DMS114 treated with DMSO at 0.1 percent for 48 hours (cell line): Measurements from ENCODE around the gene CHST7.

Experiments used
- DNase-seq: peaks from one replicate; lab custom pipeline; 2025; ENCODE audit not compliant: unreplicated experiment; lab: John Stamatoyannopoulos, UW

CHST7 gene

DNA sequence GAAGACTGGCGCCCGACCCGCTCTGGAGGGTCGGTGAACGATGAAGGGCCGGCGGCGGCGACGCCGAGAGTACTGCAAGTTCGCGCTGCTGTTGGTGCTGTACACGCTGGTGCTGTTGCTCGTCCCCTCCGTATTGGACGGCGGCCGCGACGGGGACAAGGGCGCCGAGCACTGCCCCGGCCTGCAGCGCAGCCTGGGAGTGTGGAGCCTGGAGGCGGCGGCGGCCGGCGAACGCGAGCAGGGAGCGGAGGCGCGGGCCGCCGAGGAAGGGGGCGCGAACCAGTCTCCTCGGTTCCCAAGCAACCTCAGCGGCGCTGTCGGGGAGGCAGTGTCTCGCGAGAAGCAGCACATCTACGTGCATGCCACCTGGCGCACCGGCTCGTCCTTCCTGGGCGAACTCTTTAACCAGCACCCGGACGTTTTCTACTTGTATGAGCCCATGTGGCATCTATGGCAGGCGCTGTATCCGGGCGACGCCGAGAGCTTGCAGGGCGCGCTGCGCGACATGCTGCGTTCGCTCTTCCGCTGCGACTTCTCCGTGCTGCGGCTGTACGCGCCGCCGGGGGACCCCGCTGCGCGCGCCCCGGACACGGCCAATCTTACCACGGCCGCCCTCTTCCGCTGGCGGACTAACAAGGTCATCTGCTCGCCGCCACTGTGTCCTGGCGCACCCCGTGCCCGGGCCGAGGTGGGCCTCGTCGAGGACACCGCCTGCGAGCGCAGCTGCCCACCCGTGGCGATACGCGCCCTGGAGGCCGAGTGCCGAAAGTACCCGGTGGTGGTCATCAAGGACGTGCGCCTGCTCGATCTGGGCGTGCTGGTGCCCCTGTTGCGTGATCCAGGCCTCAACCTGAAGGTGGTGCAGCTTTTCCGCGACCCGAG is 568 bp downstream of the CHST7 start:
- DNase-seq = no peak

DNA sequence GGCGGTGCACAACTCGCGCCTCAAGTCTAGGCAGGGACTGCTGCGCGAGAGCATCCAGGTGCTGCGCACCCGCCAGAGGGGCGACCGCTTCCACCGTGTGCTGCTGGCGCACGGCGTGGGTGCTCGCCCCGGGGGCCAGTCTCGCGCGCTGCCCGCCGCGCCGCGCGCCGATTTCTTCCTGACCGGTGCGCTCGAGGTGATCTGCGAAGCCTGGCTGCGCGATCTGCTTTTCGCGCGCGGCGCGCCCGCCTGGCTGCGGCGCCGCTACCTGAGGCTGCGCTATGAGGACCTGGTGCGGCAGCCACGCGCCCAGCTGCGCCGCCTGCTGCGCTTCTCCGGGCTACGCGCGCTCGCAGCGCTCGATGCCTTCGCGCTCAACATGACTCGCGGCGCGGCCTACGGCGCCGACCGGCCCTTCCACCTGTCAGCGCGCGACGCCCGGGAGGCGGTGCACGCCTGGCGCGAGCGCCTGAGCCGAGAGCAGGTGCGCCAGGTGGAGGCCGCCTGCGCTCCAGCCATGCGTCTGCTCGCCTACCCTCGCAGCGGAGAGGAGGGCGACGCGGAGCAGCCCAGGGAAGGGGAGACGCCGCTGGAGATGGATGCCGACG is 1.3 kb downstream of the CHST7 start:
- no peak for DNase-seq

DNA sequence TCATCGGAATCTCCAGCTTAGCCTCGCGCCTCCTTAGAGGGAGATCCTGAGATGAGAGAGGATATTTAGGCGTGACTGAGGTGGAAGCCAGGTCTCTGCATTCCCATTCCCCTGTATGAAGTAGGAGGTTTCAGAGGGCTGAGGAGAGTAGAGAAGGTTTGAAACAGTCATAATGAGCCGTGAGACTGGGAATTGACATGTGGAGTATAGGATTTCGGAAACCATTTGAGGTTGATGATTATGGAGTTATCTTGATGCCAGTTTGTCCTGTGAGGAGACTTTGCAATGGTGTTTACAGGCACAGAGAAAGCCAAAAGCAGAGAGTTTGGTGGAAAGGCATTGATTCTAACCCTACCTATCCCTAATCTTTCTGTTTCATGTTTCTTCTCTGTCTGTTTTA is 2.0 kb downstream of the CHST7 start:
- DNase-seq = no peak

DNA sequence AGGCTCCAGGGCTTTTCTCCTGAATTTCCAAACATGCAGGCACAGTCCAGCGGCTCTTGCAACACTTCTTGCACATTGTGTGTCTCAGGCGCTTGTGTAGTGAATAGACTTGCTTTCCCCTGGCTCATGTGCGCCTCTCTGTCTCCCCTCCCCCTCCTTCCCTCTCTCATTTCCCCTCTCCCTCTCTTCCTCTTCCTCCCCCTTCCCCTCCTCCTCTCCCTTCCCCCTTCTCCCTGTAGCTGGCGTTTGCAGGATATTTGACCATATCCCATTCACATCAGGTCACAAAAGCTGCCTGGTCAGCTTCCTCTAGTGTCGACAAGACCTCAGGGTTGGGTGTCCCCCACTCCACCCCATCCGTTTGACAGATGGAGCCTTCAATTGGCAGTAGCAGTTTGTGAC is 2.4 kb downstream of the CHST7 start:
- DNase-seq = no peak

DNA sequence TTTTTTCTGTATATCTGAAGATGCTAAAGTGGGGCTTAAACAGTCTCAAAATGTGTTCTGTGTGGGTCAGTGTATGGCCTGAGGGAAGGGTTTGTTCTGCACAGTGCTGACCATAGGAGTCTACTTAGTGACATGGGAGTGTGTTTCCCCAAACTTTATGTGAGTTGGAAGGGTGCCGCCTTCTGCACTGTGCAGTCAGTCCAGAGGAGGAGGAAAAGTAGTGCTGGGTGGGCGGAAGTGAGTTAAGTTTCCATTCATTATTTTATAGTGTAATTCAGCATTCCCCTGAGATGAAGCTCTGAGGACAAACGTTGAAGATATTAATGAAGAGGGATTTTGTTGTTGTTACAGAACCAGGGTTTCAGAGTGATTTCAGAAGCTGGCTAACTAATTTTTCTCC is 2.9 kb downstream of the CHST7 start:
- no peak for DNase-seq

DNA sequence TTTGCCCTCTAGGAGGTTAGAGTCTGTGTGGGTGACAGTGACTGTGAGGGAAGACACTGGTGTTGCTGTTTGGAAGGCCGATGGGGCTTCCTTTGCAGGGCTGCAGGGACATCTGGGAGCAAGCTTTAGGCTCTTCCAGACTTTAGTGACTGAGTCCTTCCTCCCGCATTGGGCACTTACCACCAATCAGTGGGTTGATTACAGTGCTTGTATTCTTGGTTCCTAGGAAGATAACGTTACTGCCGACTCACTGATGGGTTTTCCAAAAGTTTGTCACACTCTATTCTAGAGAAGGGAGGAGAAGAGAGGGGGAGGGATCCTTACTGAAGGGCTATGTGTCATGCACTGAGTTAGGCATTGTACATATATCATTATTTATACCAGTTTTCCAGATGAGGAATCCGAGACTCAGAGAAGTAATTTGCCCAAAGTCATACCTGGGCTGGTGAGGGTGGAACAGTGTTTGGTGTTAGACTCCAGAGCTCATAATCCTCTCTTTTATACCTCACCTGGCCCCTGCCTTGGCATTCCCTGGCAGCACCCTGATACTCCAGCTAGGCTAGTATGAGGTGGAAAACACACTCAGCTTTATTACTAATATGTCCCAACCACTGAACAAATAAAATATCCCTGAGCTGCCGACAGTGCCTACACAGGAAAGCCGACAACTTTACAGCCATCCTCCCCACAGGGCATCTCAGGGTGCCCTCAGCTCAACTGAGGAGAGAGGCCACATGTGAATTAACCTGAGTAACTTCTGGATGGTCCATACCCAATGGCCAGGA is 3.8 kb downstream of the CHST7 start:
- no peak for DNase-seq

DNA sequence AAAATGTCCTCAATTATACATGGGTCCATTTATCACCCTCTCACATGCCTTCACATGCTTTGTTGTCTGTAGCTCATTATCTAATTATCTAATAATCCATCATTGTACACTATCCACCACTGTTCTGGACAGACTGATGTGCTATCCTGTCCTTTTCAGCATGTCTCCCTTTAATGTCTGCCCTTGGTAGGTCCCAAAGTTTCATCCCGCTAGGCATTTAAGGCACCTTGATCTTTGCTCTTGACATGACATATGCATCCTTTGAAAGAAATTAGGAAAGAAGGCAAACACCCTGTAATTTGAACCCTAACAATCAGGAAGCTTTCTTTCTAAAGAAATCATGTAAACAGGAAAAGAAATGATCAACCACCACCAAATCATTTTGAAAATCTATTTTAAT is 5.7 kb downstream of the CHST7 start:
- DNase-seq = no peak

DNA sequence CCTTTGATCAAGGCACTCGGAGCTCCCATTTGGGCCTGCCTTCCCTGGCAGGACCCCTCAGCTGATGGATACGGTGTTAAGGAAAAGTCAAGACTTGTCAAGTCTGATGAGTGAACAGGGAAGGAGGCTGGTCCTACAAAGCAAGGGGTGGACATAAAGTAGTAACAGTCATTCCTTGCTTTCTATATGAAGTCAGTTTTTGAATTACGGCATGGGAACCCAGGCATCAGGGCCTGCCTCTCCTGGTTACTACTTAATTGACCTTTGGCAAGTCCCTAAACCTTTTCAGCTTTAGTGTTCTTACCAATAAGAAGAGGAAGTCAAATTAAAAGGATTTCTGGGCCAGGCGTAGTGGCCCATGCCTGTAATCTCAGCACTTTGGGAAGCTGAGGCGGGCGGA is 7.0 kb downstream of the CHST7 start:
- no peak for DNase-seq

DNA sequence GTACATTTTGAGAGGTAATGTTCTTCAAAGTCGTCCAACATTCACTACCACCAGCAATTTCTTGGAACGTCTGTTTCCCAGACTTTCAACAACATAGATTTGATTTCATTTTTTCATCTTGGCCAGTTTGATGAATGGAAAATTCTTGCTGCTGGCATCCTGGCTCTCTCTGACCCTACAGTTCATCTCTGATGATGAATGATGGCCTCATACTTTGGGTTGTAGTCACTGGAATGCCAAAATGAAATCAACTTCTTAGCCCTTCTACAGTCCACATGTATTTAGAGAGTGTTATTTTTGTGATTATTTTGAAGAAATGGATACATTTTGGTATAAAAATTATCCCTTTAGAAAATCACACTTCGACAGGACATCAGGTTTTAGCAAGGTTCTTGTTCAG is 8.8 kb downstream of the CHST7 start:
- no peak for DNase-seq

DNA sequence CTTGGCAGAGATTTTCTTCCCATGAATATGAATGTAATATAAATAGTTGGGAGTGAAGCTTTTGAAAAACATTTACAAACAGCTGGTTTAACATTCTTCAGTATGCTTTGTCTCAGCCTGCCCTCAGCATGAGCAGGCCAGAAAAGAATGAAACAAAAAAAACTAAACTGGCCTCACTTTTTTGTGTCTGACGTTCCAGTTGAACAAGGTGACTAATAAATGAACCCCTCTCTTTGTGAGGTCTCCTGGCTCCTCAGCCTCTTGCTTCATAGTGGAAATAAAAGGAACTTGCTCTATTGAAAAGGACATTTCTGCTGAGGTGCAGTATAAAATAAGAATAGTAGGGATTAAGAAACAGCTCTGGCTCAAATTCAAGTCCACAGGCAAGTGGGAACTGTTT is 9.4 kb downstream of the CHST7 start:
- DNase-seq = no peak

DNA sequence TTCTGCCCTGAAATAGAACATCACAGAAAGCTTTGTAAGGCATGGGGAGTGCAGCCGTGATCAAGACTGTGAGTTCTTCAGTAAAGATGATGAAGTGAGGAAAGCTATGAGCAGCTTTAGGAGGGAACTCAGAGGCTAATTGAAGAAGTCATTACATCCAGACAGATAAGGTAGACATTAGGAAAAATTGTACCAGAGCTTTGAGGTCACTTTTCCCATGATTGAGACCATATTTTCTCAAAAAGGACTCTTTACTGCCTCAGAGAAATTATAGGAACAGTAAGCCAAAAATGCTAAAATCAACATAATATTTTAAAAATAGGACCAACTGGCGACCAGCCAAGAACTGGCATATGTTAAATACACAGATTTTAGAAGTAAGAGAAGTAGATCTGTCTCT is 11.2 kb downstream of the CHST7 start:
- DNase-seq = no peak

DNA sequence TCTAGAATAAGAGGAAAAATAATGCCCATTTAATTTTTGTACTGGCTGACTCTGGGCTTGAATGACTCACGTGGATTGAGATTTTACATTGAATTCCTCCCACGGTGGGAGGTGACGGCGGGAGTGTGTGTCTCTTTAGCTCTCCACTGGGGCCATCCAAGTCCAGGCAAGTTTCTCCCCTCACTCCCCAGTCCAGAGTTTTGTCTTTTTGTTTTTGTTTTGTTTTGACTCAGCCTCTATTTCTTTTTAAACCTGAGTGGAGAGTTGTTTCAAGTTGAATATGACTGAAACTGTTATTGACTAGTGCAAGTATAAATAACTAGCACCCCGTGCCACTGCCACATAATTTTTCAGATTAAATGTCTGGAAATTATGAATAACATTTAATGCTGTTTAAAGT is 13.6 kb downstream of the CHST7 start:
- DNase-seq = no peak

DNA sequence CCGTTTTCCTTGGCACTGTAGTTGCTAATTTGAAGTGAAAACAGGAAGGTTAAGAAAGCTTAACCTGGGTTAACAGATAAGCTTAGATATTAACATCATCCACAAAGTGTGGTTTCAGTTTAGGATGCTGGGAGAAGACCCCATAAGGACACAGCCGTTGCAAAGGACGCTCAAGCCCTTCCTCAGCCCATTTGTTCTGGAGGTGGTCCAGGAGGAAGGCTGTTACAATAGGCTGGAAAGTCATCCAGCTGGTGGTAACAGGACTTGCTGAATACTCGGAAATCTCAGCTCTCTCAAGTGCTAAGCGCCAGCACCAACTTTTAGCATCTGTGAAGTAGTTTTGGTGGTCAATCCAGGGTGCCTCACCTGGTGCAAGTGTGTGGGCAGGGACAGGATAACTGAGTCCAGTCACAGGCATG is 14.2 kb downstream of the CHST7 start:
- DNase-seq = no peak

DNA sequence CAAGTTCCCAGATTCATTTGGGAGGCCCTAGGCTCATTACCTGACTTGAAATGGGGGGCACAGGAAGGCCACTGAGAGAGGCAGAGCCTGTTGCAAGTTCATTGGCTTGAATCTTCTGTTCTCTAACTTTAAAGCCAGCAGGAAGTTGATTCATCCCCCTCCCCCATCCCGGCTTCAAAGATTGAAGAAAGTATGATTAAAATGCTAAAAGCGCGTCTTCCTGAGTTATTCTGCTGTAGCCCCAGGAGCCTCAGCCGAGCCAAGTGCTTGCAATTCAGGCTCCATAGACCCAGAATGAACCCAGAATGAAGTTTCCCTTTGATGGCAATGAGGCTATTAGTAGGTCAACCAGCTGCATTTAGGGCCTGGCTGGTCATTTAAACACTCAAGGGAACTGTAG is 14.7 kb downstream of the CHST7 start:
- DNase-seq = no peak

DNA sequence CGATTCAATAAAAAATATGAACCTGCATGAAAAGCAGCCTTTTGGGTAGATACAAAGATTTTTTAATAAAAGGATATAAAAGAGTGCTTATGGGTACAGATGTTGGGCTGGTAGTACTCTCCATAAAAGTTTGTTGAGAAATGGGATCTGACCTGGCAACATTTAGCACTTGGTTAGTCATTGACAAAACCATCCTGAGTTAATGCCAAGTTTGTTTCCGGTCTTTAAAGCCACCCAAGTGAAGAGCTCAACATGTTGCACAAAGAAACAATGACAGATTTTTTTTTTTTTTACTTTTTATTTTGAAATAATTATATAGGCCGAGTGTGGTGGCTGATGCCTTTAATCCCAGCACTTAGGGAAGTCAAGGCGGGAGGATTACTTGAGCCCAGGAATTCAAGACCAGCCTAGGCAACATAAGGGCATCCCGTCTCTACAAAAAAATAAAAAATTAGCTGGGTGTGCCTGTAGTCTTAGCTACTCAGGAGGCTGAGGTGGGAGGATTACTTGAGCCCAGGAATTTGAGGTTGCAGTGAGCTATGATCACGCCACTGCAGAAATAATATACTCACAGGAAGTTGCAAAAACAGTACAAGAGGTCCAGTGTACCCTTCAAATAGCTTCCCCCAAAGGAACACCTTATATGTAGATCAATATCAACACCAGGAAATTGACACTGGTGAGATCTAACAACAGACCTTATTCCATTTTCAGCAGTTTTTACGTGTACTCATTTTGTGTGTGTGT is 16.6 kb downstream of the CHST7 start:
- DNase-seq = no peak

DNA sequence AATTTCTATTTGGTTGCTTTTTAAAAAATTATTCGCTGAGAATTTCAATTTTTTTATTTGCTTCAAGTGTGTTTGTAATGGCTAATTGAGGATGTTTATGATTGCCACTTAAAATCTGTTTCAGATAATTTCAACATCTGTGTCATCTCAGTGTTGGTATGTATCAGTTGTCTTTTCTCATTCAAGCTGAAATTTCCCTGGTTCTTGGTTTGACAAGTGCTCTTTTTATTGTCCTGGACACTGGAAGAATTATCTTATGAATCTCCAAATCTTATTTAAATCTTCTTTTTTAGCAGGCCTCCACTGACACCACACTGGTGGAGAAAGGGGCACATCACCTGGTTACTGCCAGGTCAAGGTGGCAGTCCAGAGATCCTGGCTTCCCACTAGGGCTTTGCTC is 21.5 kb downstream of the CHST7 start:
- no peak for DNase-seq

DNA sequence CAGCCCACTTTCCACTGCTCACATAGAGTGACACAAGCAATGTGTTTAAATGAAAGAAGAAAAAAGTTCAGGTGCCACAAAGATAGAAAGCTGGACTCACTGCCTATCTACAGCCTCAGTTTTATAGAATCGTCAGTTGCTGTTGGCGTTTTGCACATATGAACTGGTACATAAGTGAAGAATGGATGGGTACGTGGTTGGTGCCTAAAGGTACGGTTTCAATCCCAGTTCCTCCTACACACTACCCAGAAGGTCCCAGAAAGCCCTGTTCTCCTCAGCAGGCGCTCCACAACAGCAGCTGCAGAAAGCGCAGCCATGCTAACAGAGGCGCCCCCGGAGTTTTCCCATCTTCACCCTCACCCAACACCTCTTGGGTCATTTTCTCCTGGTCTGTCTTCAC is 23.6 kb downstream of the CHST7 start:
- no peak for DNase-seq

DNA sequence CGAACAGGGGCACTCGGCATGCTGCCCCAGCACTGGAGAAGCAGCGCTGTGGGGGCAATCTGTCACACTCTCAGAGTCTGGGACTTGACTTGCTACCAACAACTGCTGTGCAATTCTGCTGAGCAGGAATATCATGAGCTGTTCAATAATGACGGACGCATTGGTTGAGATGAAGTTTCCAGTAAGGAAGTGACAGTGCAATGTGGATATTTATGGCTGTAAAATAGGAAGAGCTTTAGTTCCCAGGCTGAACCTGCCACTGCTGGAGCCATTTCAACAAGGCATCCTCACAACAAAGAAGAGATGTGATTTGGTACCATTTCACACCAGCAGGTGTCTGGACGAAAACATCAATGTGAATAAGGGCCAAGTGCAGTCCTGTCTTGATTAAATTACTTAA is 24.2 kb downstream of the CHST7 start:
- no peak for DNase-seq

DNA sequence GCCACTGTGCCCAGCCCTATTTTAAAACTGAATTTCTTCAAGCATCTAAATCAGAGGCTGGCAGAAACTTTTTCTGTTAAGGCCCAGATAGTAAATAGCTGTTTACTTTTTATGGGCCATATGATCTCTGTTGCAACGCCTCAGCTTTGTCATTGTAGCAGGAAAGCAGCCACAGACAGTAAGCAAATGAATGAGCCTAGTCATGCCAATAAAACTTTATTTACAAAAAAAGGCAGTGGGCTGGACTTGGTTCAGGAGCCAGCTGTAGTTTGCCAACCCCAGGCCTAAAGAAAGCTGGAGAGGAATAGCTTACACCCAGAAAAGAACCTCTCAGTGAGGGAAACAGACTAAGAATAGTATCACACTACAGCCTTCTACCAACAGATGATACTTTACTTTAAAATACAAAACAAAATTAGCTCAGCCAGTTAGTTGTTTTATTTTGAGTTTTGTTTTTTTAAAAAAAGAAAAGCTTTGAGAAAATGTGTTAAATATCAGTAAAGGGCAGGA is 25.5 kb downstream of the CHST7 start:
- no peak for DNase-seq

DNA sequence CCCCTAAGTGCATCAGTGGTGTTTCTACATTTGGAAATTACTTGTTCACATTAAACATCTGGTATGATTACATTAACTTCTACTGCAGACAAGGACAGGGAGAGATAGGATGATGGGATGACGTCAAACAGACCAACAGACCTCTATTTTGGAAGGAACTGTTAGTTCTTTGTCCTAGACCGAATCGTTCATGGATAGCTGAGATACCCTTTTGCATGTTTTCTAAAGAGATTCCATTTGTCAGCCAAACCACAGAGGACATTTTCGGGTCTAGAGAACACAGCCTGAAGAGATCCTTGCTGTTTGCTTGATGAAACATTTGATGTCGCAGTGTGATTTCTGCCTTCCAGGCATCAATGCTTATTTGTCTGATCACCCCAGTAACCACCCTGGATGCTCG is 27.7 kb downstream of the CHST7 start:
- DNase-seq = no peak

DNA sequence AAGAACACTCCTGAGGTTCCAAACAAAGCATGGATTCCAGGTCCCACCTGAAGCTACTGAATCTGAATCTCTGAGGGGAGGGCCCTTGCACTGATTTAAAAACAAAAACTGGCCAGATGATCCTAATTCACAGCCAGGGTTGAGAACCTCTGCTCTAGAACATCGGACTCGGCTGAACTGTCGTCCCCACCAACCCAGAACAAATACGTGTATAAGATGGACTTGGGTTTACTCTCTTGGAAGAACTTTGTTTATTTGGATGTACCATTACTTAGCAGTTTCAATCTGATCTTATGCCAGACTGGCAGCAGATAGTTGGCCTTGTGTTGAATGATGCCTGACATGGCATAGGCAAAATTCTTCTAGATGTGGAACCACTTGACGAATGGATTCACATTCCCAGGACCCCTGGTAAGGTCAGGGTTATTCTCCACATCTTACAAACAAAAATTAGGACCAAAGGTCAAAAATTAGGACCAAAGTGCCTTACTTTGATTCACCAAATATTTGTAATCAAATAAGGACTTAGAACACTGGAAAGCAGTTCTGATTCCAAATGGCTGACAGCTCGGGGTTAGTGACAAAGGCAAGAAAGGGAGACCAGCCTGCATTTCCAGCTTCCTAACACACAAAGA is 29.0 kb downstream of the CHST7 start:
- DNase-seq = no peak
